C4-2B (cell line): ENCODE data around the gene ATAD3A.
"Not testable (repeated sequence)": the region's sequence is repeated elsewhere in the genome, so short reads cannot be mapped to it uniquely, and the experiment has no call there.

Experiments used
- H3K27ac ChIP-seq: fragments of 450-650 bp; 2 replicates; pipeline ENCODE4 v1.5.1; 2017
- CTCF ChIP-seq: fragments of 450-650 bp; conservative IDR thresholded peaks from 2 replicates; pipeline ENCODE4 v1.5.1; 2017; ENCODE audit warnings: mild to moderate bottlenecking
- ZFX ChIP-seq: fragments of 450-650 bp; IDR thresholded peaks from 2 replicates; pipeline ENCODE4 v1.6.1; 2017

Gene ATAD3A

GRCh38 chr1:1511533-1512285 lies at the start of gene ATAD3A:
Gene ATAD3A, plus strand, starts transcription at chr1:1512162. Its CDS starts 107 bp downstream, at chr1:1512269.
- TF ChIP-seq ZFX (no peak), CTCF (no peak)
- peak within 1 kb of the TSS; percentile 96 for H3K27ac ChIP-seq

GRCh38 chr1:1462318-1462966 lies 49.5 kb upstream of the ATAD3A start:
- TF ChIP-seq ZFX (no peak), CTCF (no peak)
- no peak overlapping the region for H3K27ac ChIP-seq

DNA sequence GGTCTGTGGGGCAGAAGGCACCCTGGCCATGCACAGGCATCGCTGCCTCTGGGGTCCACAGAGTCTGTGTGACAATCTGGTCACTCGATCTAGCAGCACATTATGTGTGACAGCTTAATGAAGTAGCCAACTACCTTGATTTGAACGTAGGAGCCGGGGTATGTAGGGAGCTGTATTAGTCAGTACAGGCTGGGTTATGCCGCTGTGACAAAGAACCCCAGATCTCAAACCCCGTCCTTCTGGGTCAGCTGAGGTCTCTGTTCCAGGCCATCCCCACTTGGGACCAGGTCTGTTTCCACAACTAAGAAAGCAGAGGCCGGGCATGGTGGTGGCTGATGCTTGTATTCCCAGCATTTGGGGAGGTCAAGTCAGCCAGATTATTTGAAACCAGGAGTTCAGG lies 48.6 kb upstream of the ATAD3A start:
- H3K27ac ChIP-seq: no peak overlapping the region
- TF ChIP-seq ZFX (no peak), CTCF (no peak)

DNA sequence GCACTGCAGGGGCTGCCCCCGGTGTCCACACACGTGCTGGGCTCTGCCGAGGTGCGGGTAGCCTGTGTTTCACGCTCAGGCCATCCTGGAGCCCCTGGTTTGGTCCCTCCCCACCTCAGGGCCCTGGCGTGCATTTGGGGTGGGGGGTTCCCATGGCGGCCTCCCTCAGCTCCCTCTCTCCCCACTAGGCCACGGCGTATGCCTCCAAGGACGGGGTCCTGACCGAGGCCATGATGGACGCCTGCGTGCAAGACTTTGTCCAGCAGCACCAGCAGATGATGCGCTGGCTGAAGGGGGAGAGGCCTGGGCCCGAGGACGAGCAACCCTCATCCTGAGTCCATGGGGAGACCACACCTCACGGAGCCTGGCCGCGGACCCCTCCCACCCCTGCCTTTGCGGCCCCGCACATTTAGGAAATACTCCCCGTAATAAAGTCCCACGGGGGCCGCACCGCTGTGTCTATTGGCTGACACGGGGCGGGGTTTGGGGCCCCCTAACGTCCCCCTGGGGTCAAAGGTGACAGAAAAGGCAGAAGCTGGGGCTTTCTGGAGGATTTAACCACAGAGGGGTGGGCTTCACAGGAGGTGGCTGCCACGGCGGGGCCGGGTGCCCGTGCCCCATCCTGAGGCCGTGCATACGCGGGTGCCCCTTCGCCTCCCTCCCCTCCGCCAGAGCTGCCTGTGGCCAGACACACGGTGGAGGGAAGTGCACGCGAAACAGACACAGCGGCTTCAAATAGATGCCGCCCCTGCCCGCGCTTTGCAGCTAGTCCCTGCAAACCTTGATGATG lies 43.6 kb upstream of the ATAD3A start:
- H3K27ac ChIP-seq: not testable (repeated sequence)

DNA sequence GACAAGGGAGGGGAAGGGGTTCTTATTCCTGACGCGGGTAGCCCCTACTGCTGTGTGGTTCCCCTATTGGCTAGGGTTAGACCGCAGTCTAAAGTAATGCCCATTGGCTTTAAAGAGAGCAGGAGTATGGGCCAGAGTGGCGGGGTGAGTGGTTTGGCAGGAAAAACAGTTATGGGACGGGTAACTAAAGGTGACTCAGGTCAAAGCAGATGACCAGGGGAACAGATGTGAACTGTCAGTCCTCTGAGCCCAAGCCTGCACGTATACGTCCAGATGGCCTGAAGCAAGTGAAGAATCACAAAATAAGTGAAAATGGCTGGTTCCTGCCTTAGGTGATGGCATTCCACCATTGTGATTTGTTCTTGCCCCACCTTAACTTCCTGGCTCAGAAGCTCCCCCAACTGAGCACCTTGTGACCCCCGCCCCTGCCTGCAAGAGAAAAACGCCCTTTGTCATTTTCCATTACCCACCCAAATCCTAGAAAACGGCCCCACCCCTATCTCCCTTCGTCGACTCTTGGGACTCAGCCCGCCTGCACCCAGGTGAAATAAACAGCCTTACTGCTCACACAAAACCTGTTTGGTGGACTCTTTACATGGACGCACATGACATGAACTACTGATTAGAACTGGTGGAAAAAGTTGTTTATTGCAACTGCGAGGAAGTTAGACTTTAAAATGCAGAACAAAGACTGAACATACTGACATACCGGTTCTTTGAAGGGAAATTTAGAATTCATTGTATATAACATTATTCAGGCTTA lies 41.2 kb upstream of the ATAD3A start:
- TF ChIP-seq ZFX: no peak
- no peak for TF ChIP-seq CTCF

DNA sequence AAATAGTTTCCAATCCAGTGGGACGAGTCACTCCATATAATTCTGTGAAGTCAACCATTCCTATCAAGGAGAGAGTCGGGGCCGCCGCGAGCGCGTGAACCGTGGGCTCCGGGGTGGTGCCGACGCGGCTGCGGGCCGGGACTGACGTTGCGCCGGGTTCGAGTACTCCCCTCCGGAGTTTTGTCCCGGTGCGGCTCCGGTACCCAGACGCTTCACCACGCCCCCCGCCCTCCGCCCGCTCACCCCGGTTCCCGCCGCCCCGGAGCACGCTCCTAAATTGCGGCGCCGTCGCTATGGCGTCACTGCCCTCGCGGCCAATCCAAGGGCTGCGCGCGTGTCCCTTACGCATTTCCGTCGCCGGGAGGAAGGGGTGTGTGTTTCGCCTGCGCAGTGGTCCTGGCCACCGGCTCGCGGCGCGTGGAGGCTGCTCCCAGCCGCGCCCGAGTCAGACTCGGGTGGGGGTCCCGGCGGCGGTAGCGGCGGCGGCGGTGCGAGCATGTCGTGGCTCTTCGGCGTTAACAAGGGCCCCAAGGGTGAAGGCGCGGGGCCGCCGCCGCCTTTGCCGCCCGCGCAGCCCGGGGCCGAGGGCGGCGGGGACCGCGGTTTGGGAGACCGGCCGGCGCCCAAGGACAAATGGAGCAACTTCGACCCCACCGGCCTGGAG lies 40.4 kb upstream of the ATAD3A start, which contains the start of gene ATAD3B:
ATAD3B (plus strand) TSS at position 377 of the 664 bp plus-strand sequence; CDS start at position 497, 120 bp downstream.
- peak within 1 kb of the TSS; percentile 73 for H3K27ac ChIP-seq
- TF ChIP-seq CTCF (no peak), ZFX (no peak)

More for the DNA sequence above, 41.2 kb upstream of the ATAD3A start:
- H3K27ac ChIP-seq: peak overlapping the region; percentile 73

DNA sequence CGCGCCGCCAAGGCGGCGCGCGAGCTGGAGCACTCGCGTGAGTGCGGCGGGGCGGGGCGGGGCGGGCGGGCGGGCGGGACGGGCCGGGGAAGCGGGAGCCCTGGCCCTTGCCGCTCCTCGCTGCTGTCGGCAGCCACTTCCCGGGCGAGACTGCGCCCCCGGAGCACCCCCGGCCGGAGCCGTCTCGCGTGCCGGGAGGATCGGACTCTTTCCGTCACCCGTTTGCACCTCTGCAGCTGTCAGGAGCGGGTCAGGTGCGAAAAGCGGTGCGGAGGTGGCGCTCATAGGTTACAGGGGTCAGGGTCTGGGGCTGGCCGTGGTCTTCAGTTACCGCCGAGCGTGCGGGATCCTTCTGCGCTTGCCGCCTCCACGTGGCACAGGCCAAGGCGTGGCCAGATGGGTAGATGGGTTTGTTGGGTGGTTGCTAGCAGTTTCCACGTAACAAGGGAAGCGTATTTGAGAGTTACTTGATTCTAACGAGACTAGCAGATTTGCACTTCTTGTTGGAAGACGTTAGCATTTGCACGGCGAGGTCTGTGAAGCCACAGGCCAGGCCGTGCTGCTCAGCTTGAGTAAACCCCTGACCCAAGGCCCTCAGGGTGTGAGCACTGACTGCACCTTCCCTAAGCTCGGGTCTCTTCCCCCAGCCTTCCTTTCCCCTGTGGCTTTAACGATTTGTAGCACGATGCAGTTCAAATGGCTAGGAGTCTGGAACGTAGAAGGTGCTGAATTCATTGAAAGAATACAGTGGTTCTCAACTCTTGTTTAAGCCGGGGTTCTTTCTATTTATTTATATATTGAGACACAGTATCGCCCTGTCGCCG lies 39.7 kb upstream of the ATAD3A start:
- peak overlapping the region; percentile 73 for H3K27ac ChIP-seq

GRCh38 chr1:1476011-1476410 lies 36.0 kb upstream of the ATAD3A start:
- H3K27ac ChIP-seq: not testable (repeated sequence)
